Aorta (tissue), 5 donors: ENCODE data around the gene PPP2R5C. TPM values are rescaled to one million over a fixed set of nuclear protein-coding genes. Genes with fewer than 3 reads are reported as not detected.

Experiments used
- ATAC-seq: fragments of 200-7000 bp; cut with Tn5 transposase; one replicate; pipeline ENCODE4 v1.9.1; 2022; ENCODE audit warnings: moderate library complexity; ENCODE audit not compliant: low FRiP score
- DNase-seq, 2 donors: peaks; one replicate each; pipeline ENCODE4 v3.0.0-alpha.2; 2020
- H3K27ac ChIP-seq, 2 donors: one replicate each; pipeline ENCODE4 v1.5.1; 2013; ENCODE audit warnings: low read length in 2 of 2, mild to moderate bottlenecking in 2 of 2, moderate library complexity in 2 of 2, control low read depth in 1 of 2, inconsistent platforms in 1 of 2, low read depth in 1 of 2
- H3K27me3 ChIP-seq, 2 donors: one replicate each; pipeline ENCODE4 v1.6.1; 2013; ENCODE audit warnings: control low read depth in 1 of 2, low read length in 1 of 2, mild to moderate bottlenecking in 1 of 2, moderate library complexity in 1 of 2; ENCODE audit not compliant: insufficient read depth in 2 of 2, control insufficient read depth in 1 of 2
- H3K36me3 ChIP-seq, 2 donors: one replicate each; pipeline ENCODE4 v1.6.1; 2013; ENCODE audit warnings: control low read depth in 1 of 2, low read length in 1 of 2, mild to moderate bottlenecking in 1 of 2; ENCODE audit not compliant: insufficient read depth in 2 of 2, control insufficient read depth in 1 of 2
- H3K4me1 ChIP-seq, 2 donors: one replicate each; pipeline ENCODE4 v1.6.1; 2013; ENCODE audit warnings: low read length in 2 of 2, control low read depth in 1 of 2, mild to moderate bottlenecking in 1 of 2, moderate library complexity in 1 of 2; ENCODE audit not compliant: insufficient read depth in 2 of 2, control insufficient read depth in 1 of 2
- H3K4me3 ChIP-seq, 2 donors: one replicate each; pipeline ENCODE4 v1.5.1; 2013; ENCODE audit warnings: low read length in 2 of 2, control low read depth in 1 of 2, mild to moderate bottlenecking in 1 of 2
- H3K9me3 ChIP-seq: one replicate; pipeline ENCODE4 v1.6.1; 2013; ENCODE audit warnings: mild to moderate bottlenecking, low read length; ENCODE audit not compliant: control insufficient read depth
- WGBS, 2 donors: extraction: QIAGEN DNeasy Blood & Tissue Kit; methylation state at CpG; one replicate each; pipeline ENCODE4 v1.1.7; 2013; 5-methylcytosine and 5-hydroxymethylcytosine counted together
- intact Hi-C, 2 donors: fragments of 100-400 bp; cut with DNase I; formaldehyde crosslinking; loops; one replicate each; pipeline versions ENCODE4 v1.14.2 to v1.15.0; 2022
- polyA plus RNA-seq, 2 donors: library from polyadenylated mRNA; stranded (reverse); fragments of 200-250 nt; gene quantifications; one replicate each; pipeline ENCODE4 v1.2.3, GENCODE V29; 2013
- total RNA-seq, 2 donors: library from RNA; stranded (reverse); fragmentation: NEBNext Ultra II Directional; extraction: Animal tissue kit (Norgen Biotek cat#: 25700); gene quantifications; one replicate each; pipeline ENCODE4 v1.2.1, GENCODE V29; 2021
- donor health status: healthy with polysubstance abuse.
- donor health status: Bipolar disorder and iron deficiency.
- donor health status: DM: no; HTN: no; CAD: no.
- donor health status: DM: no; HTN: no; CAD: no.
- donor health status: DM: yes; HTN: yes; CAD: no.

The PPP2R5C gene
- total and polyA plus RNA-seq, 4 donors = 64.0 to 155 (median 115) TPM

GRCh38 chr14:101922866-101923265 lies 161.4 kb downstream of the PPP2R5C start:
- ATAC-seq (no peak), DNase-seq (no peak)
- intact Hi-C loops = no loop called here
- Histone ChIP-seq H3K4me1 (no peaks in the 10 kb centered on the region), H3K36me3 (no peaks in the 10 kb centered on the region), H3K9me3 (no peaks in the 10 kb centered on the region), H3K27me3 (no peaks in the 10 kb centered on the region), H3K4me3 (no peak overlapping the region), H3K27ac (no peak overlapping the region)
- 84 to 85% methylated on average over 7 of the region's 7 CpGs for WGBS, 2 donors

- Histone ChIP-seq H3K4me3 (no peak overlapping the region), H3K27ac (no peak overlapping the region), H3K4me1 (no peaks in the 10 kb centered on the region), H3K36me3 (no peaks in the 10 kb centered on the region), H3K27me3 (no peaks in the 10 kb centered on the region), H3K9me3 (no peaks in the 10 kb centered on the region)
- DNase-seq = no peak
- intact Hi-C loops = no loop called here
- no peak for ATAC-seq
- WGBS, 2 donors = 96% methylated on average over 33 of the region's 33 CpGs
Observed at GRCh38 chr14:101925152-101925551, 163.6 kb downstream of the PPP2R5C start.

- no peaks in the 10 kb centered on the region for H3K36me3 ChIP-seq
- H3K4me1 ChIP-seq = no peaks in the 10 kb centered on the region
- no peak for ATAC-seq
- H3K27me3 ChIP-seq = no peaks in the 10 kb centered on the region
- no peak overlapping the region for H3K4me3 ChIP-seq
- H3K9me3 ChIP-seq = no peaks in the 10 kb centered on the region
- intact Hi-C loops = no loop called here
- H3K27ac ChIP-seq = no peak overlapping the region
- 81 to 82% methylated on average over 8 of the region's 8 CpGs for WGBS, 2 donors
- no peak for DNase-seq
Observed at GRCh38 chr14:101926085-101926484, 164.6 kb downstream of the PPP2R5C start.

- Histone ChIP-seq H3K27ac (no peak overlapping the region), H3K36me3 (no peaks in the 10 kb centered on the region), H3K27me3 (no peaks in the 10 kb centered on the region), H3K4me3 (no peak overlapping the region), H3K4me1 (no peaks in the 10 kb centered on the region), H3K9me3 (no peaks in the 10 kb centered on the region)
- no peak for DNase-seq
- intact Hi-C loops = no loop called here
- ATAC-seq = no peak
- 77 to 78% methylated on average over 5 of the region's 5 CpGs for WGBS, 2 donors
Observed at GRCh38 chr14:101926620-101927019, 165.1 kb downstream of the PPP2R5C start.

- no peaks in the 10 kb centered on the region for H3K4me1 ChIP-seq
- no peaks in the 10 kb centered on the region for H3K9me3 ChIP-seq
- ATAC-seq (peak; percentile 94), DNase-seq (peak; percentile 95)
- H3K4me3 ChIP-seq = no peak overlapping the region
- H3K27me3 ChIP-seq = no peaks in the 10 kb centered on the region
- no peaks in the 10 kb centered on the region for H3K36me3 ChIP-seq
- intact Hi-C loops = no loop called here
- no peak overlapping the region for H3K27ac ChIP-seq
- WGBS, 2 donors = 15 to 18% methylated on average over 10 of the region's 10 CpGs
Observed at GRCh38 chr14:101927859-101928258, 166.3 kb downstream of the PPP2R5C start.

- Histone ChIP-seq H3K27me3 (no peaks in the 10 kb centered on the region), H3K4me3 (no peak overlapping the region), H3K9me3 (no peaks in the 10 kb centered on the region), H3K4me1 (no peaks in the 10 kb centered on the region), H3K27ac (no peak overlapping the region), H3K36me3 (no peaks in the 10 kb centered on the region)
- WGBS, 2 donors = 89 to 93% methylated on average over 24 of the region's 24 CpGs
- intact Hi-C loops = no loop called here
- no peak for DNase-seq
- peak; percentile 16 for ATAC-seq
Observed at GRCh38 chr14:101928415-101928841, 166.9 kb downstream of the PPP2R5C start.

GRCh38 chr14:101929096-101929495 lies 167.6 kb downstream of the PPP2R5C start:
- H3K27ac ChIP-seq = no peak overlapping the region
- intact Hi-C loops = no loop called here
- no peaks in the 10 kb centered on the region for H3K9me3 ChIP-seq
- DNase-seq (peak; percentile 20 to 65), ATAC-seq (no peak)
- 95 to 97% methylated on average over 10 of the region's 10 CpGs for WGBS, 2 donors
- no peaks in the 10 kb centered on the region for H3K36me3 ChIP-seq
- H3K27me3 ChIP-seq = no peaks in the 10 kb centered on the region
- no peaks in the 10 kb centered on the region for H3K4me1 ChIP-seq
- H3K4me3 ChIP-seq = no peak overlapping the region

- ATAC-seq (no peak), DNase-seq (peak; percentile 29 to 64)
- no peak overlapping the region for H3K4me3 ChIP-seq
- H3K4me1 ChIP-seq = no peaks in the 10 kb centered on the region
- no peaks in the 10 kb centered on the region for H3K9me3 ChIP-seq
- WGBS, 2 donors = 88 to 90% methylated on average over 9 of the region's 9 CpGs
- H3K27me3 ChIP-seq = no peaks in the 10 kb centered on the region
- intact Hi-C loops = no loop called here
- H3K27ac ChIP-seq = no peak overlapping the region
- no peaks in the 10 kb centered on the region for H3K36me3 ChIP-seq
Observed at GRCh38 chr14:101929946-101930345, 168.4 kb downstream of the PPP2R5C start.

GRCh38 chr14:101932673-101933072 lies 171.2 kb downstream of the PPP2R5C start:
- H3K9me3 ChIP-seq = no peaks in the 10 kb centered on the region
- 56 to 60% methylated on average over 7 of the region's 7 CpGs for WGBS, 2 donors
- H3K4me1 ChIP-seq = no peaks in the 10 kb centered on the region
- no peak for ATAC-seq
- peak; percentile 2 to 19 for DNase-seq
- no peak overlapping the region for H3K27ac ChIP-seq
- intact Hi-C loops = no loop called here
- H3K27me3 ChIP-seq = no peaks in the 10 kb centered on the region
- no peak overlapping the region for H3K4me3 ChIP-seq
- H3K36me3 ChIP-seq = no peaks in the 10 kb centered on the region
